ENCODE results near the gene ARHGAP12. TPM values are rescaled to one million over a fixed set of nuclear protein-coding genes. Genes with fewer than 3 reads are reported as not detected.

Gene ARHGAP12
- total RNA-seq, 1 donor from 2014 or later, result 58.7 TPM

- no peak for DNase-seq (ENCODE audit: low spot score in 2 of 2)
- no peak for FAIRE-seq
Observed at GRCh38 chr10:31830887-31831286, 97.7 kb downstream of the ARHGAP12 start.

- DNase-seq (ENCODE audit: low spot score in 2 of 2), result no peak
Observed at GRCh38 chr10:31829776-31830175, 98.9 kb downstream of the ARHGAP12 start.

GRCh38 chr10:31823358-31823757, 105.3 kb downstream of the ARHGAP12 start:
- DNase-seq (ENCODE audit: low spot score in 2 of 2) (no peak), FAIRE-seq (no peak)

More at GRCh38 chr10:31829776-31830175, 98.9 kb downstream of the ARHGAP12 start:
- peak; percentile 48 for FAIRE-seq

- FAIRE-seq, result no peak
- no peak for DNase-seq (ENCODE audit: low spot score in 2 of 2)
Observed at GRCh38 chr10:31822616-31823318, 105.9 kb downstream of the ARHGAP12 start.

GRCh38 chr10:31822150-31822549, 106.5 kb downstream of the ARHGAP12 start:
- DNase-seq (ENCODE audit: low spot score in 2 of 2), result no peak
- FAIRE-seq, result no peak

- no peak for FAIRE-seq
- no peak for DNase-seq (ENCODE audit: low spot score in 2 of 2)
Observed at GRCh38 chr10:31820778-31821369, 107.8 kb downstream of the ARHGAP12 start.

GRCh38 chr10:31820096-31820495, 108.5 kb downstream of the ARHGAP12 start:
- no peak for DNase-seq (ENCODE audit: low spot score in 2 of 2)
- no peak for FAIRE-seq

- FAIRE-seq, result no peak
- DNase-seq (ENCODE audit: low spot score in 2 of 2), result no peak
Observed at GRCh38 chr10:31819391-31819820, 109.2 kb downstream of the ARHGAP12 start.

- DNase-seq (ENCODE audit: low spot score in 2 of 2) (no peak), FAIRE-seq (no peak)
Observed at GRCh38 chr10:31816318-31816717, 112.3 kb downstream of the ARHGAP12 start.

- DNase-seq (ENCODE audit: low spot score in 2 of 2) (peak; percentile 6 to 9), FAIRE-seq (peak; percentile 94)
Observed at GRCh38 chr10:31808258-31809218, 120.1 kb downstream of the ARHGAP12 start.

- no peak for DNase-seq (ENCODE audit: low spot score in 2 of 2)
- FAIRE-seq, result no peak
Observed at GRCh38 chr10:31804352-31804810, 124.2 kb downstream of the ARHGAP12 start.

GRCh38 chr10:31803606-31804351, 124.9 kb downstream of the ARHGAP12 start:
- DNase-seq (ENCODE audit: low spot score in 2 of 2), result peak in 1 of 2 donors; percentile 8
- no peak for FAIRE-seq

- DNase-seq (ENCODE audit: low spot score in 2 of 2) (no peak), FAIRE-seq (no peak)
Observed at GRCh38 chr10:31799181-31799580, 129.4 kb downstream of the ARHGAP12 start.

- DNase-seq (ENCODE audit: low spot score in 2 of 2) (no peak), FAIRE-seq (no peak)
Observed at GRCh38 chr10:31792745-31793144, 135.9 kb downstream of the ARHGAP12 start.

- FAIRE-seq, result peak; percentile 53
Observed at GRCh38 chr10:31789555-31789954, 139.1 kb downstream of the ARHGAP12 start.

GRCh38 chr10:31782701-31783100, 145.9 kb downstream of the ARHGAP12 start:
- FAIRE-seq (no peak), DNase-seq (ENCODE audit: low spot score in 2 of 2) (no peak)

More at GRCh38 chr10:31789555-31789954, 139.1 kb downstream of the ARHGAP12 start:
- no peak for DNase-seq (ENCODE audit: low spot score in 2 of 2)

GRCh38 chr10:31780717-31781116, 147.9 kb downstream of the ARHGAP12 start:
- FAIRE-seq, result no peak
- no peak for DNase-seq (ENCODE audit: low spot score in 2 of 2)

- FAIRE-seq, result no peak
- DNase-seq (ENCODE audit: low spot score in 2 of 2), result no peak
Observed at GRCh38 chr10:31778627-31779026, 150.0 kb downstream of the ARHGAP12 start.

- DNase-seq (ENCODE audit: low spot score in 2 of 2), result no peak
- FAIRE-seq, result no peak
Observed at GRCh38 chr10:31776159-31776558, 152.5 kb downstream of the ARHGAP12 start.
